Brain microvascular endothelial cell (primary cell): Measurements from ENCODE around the gene FLG.
"Not testable (repeated sequence)": the region's sequence is repeated elsewhere in the genome, so short reads cannot be mapped to it uniquely, and the experiment has no call there.

Experiments used
- DNase-seq: peaks from one replicate; pipeline ENCODE4 v3.0.0-alpha.2; 2020
- H3K27ac ChIP-seq: fragments of 250-450 bp; sonication (Bioruptor Pico); 2 replicates; pipeline ENCODE4 v1.5.1; 2020; ENCODE audit warnings: mild to moderate bottlenecking, moderate library complexity
- H3K27me3 ChIP-seq: fragments of 250-450 bp; sonication (Bioruptor Pico); replicated peaks from 2 replicates; pipeline ENCODE4 v1.5.1; 2020; ENCODE audit warnings: mild to moderate bottlenecking
- H3K36me3 ChIP-seq: fragments of 250-450 bp; sonication (Bioruptor Pico); replicated peaks from 2 replicates; pipeline ENCODE4 v1.5.1; 2020; ENCODE audit warnings: mild to moderate bottlenecking
- H3K4me3 ChIP-seq: 2 replicates; pipeline ENCODE4 v1.5.1; 2011; ENCODE audit warnings: low read depth, mild to moderate bottlenecking, control low read depth, low read length, moderate library complexity
- in situ Hi-C: cut with HindIII; loops from 2 replicates; pipeline ENCODE4 v1.10.0; 2017; ENCODE audit warnings: low sequenced_read_pairs, low pct_ligation_motif_present
- TF ChIP-seq, protein P1 (sequence below): IDR thresholded peaks from 2 replicates; pipeline ENCODE4 v1.5.1; 2011; ENCODE audit warnings: low read depth, mild to moderate bottlenecking, moderate library complexity, low read length, control low read depth, inconsistent platforms; ENCODE audit errors: missing control alignments

The FLG gene

DNA sequence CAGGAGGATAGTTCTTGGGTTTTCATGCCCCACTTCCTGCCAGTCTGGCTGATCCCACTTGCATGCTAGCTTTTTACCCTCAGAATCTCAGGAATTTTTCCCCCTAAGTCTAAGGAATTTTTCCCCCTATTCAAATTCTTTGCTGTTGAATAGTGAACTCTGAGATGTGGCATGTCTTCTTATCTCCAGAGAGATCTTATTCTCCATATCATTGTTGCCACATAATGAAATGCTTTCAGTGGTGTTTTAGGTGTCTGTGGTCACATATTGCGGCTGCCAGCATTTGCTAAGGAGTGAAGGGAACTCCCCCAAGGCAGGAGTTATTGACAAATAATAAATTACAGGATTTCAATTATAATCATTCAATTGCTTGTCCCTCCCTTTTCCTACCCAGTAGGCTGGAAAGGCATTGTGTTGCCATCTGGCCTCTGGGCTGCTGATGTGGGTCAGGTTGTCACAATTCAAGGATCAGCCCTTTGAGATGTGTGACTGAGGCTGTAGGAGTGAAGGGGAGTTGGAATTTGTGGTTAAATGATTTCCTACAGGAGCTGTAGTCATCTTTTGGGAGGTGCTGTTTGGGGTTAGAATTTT is 3.9 kb upstream of the FLG start:
- H3K27ac ChIP-seq, result no peak overlapping the region
- TF ChIP-seq, protein P1, sequence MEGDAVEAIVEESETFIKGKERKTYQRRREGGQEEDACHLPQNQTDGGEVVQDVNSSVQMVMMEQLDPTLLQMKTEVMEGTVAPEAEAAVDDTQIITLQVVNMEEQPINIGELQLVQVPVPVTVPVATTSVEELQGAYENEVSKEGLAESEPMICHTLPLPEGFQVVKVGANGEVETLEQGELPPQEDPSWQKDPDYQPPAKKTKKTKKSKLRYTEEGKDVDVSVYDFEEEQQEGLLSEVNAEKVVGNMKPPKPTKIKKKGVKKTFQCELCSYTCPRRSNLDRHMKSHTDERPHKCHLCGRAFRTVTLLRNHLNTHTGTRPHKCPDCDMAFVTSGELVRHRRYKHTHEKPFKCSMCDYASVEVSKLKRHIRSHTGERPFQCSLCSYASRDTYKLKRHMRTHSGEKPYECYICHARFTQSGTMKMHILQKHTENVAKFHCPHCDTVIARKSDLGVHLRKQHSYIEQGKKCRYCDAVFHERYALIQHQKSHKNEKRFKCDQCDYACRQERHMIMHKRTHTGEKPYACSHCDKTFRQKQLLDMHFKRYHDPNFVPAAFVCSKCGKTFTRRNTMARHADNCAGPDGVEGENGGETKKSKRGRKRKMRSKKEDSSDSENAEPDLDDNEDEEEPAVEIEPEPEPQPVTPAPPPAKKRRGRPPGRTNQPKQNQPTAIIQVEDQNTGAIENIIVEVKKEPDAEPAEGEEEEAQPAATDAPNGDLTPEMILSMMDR, result no peak
- no peak for DNase-seq
- in situ Hi-C loops, result no loop called here
- no peaks in the 10 kb centered on the region for H3K27me3 ChIP-seq
- H3K36me3 ChIP-seq, result no peaks in the 10 kb centered on the region
- H3K4me3 ChIP-seq, result no peak overlapping the region

DNA sequence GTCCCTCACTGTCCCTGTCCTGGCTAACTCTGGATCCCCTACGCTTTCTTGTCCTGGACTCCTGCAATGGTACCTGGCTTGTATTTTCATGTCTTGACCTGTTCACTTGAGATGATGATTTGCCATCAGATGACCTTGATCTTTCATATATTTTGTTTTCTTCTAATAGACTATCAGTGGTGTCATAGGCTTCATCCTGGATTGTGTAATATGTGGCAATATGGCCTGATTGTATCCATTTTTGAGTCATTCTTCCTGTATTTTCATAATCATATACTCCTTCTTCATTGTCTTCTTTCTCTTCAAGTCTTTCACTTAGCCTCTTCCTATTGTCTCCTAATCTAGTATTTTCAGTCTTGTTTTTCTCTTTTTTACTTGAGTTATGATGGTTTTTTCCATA is 11.1 kb downstream of the FLG start:
- H3K27ac ChIP-seq, result no peak overlapping the region
- in situ Hi-C loops, result no loop called here
- no peak for DNase-seq
- TF ChIP-seq, protein P1, result no peak
- H3K27me3 ChIP-seq, result no peaks in the 10 kb centered on the region
- no peak overlapping the region for H3K4me3 ChIP-seq
- H3K36me3 ChIP-seq, result no peaks in the 10 kb centered on the region

DNA sequence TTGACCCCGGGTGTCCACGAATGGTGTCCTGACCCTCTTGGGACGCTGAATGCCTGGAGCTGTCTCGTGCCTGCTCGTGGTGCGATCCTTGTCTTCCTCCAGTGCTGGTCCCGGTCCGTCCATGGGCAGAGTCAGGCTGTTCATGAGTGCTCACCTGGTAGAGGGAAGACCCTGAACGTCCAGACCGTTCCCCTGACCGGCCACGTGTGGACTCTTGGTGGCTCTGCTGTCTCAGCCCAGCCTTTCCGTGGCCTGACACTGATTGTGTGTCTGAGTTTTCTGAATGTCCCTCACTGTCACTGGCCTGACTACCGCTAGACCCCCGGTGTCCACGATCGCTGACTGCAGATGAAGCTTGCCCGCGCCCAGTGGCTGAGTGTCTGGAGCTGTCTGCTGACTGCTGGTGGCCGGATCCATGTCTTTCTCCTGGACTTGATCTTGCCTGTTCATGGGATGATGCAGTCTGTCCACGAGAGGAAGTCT is 11.7 kb downstream of the FLG start:
- Histone ChIP-seq H3K36me3 (no peaks in the 10 kb centered on the region), H3K27ac (no peak overlapping the region), H3K4me3 (no peak overlapping the region), H3K27me3 (no peaks in the 10 kb centered on the region)
- TF ChIP-seq, protein P1, result no peak
- in situ Hi-C loops, result no loop called here
- DNase-seq, result no peak

DNA sequence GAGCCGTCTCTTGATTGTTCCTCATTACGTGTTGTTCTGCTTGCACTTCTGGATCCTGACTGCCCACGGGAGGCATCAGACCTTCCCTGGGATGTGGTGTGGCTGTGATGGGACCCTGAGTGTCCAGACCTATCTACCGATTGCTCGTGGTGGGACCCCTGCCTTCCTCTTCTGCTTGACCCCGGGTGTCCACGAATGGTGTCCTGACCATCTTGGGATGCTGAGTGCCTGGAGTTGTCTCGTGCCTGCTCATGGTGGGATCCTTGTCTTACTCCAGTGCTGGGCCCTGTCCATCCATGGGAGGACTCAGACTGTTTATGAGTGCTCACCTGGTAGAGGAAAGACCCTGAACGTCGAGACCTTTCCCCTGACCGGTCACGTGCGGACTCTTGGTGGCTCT is 12.9 kb downstream of the FLG start:
- H3K27me3 ChIP-seq, in situ Hi-C loops: not testable (repeated sequence)

DNA sequence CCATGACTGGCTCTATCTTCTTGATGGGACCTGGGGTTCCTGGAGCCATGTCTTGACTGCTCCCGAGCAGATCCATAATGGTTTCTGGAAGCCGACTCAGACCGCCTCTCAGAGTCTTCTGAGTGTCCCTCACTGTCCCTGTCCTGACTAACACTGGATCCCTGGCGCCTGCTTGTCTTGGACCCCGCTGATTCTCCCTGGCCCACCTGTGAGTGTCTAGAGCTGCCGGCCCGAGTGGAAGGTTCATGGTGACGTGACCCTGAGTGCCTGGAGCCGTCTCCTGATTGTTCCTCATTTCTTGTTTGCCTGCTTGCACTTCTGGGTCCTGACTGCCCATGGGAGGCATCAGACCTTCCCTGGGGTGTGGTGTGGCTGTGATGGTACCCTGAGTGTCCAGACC is 15.1 kb downstream of the FLG start:
- in situ Hi-C loops, result no loop called here
- Histone ChIP-seq H3K4me3 (no peak overlapping the region), H3K36me3 (no peaks in the 10 kb centered on the region), H3K27me3 (no peaks in the 10 kb centered on the region), H3K27ac (no peak overlapping the region)
- TF ChIP-seq, protein P1, result no peak
- no peak for DNase-seq

More for the DNA sequence above, 12.9 kb downstream of the FLG start:
- H3K27ac ChIP-seq, H3K4me3 ChIP-seq, DNase-seq, H3K36me3 ChIP-seq: not testable (repeated sequence)

DNA sequence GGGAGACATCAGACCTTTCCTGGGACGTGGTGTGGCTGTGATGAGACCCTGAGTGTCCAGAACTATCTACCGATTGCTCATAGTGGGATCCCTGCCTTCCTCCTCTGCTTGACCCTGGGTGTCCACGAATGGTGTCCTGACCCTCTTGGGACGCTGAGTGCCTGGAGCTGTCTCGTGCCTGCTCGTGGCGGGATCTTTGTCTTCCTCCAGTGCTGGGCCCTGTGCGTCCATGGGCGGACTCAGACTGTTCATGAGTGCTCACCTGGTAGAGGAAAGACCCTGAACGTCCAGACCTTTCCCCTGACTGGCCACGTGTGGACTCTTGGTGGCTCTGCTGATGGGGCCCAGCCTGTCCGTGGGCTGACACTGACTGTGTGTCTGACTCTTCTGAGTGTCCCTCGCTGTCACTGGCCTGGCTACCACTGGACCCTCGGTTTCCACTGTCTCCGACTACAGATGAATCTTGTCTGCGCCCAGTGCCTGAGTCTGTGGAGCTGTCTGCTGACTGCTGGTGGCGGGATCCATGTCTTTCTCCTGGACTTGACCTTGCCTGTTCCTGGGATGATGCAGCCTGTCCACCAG is 15.6 kb downstream of the FLG start:
- DNase-seq, in situ Hi-C loops, H3K36me3 ChIP-seq, H3K4me3 ChIP-seq, H3K27me3 ChIP-seq, H3K27ac ChIP-seq: not testable (repeated sequence)

DNA sequence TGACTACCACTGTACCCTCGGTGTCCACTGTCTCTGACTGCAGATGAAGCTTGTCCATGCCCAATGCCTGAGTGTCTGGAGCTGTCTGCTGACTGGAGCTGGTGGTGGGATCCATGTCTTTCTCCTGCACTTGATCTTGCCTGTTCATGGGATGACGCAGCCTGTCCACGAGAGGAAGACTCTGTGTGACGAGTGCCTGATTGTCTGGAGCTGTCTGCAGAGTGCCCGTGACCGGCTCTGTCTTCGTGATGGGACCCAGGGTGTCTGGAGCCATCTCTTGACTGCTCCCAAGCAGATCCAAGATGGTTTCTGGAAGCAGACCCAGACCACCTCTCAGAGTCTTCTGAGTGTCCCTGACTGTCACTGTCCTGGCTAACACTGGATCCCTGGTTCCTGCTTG is 16.3 kb downstream of the FLG start:
- in situ Hi-C loops, result not testable (repeated sequence)

DNA sequence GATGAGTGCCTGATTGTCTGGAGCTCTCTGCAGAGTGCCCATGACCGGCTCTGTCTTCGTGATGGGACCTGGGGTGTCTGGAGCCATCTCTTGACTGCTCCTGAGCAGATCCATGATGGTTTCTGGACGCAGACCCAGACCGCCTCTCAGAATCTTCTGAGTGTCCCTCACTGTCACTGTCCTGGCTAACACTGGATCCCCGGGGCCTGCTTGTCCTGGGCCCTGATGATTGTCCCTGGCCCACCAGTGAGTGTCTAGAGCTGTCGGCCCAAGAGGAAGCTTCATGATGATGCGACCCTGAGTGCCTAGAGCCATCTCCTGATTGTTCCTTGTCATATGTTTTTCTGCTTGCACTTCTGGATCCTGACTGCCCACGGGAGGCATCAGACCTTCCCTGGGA is 17.1 kb downstream of the FLG start:
- in situ Hi-C loops, H3K4me3 ChIP-seq, H3K36me3 ChIP-seq, H3K27ac ChIP-seq, H3K27me3 ChIP-seq, DNase-seq: not testable (repeated sequence)

More for the DNA sequence above, 16.3 kb downstream of the FLG start:
- H3K27ac ChIP-seq, H3K36me3 ChIP-seq, H3K27me3 ChIP-seq, H3K4me3 ChIP-seq, DNase-seq: not testable (repeated sequence)

DNA sequence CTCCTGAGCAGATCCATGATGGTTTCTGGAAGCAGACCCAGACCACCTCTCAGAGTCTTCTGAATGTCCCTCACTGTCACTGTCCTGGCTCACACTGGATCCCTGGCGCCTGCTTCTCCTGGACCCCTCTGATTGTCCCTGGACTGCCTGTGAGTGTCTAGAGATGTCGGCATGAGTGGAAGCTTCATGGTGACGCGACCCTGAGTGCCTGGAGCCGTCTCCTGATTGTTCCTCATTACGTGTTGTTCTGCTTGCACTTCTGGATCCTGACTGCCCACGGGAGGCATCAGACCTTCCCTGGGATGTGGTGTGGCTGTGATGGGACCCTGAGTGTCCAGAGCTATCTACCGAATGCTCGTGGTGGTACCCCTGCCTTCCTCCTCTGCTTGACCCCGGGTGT is 18.9 kb downstream of the FLG start:
- H3K4me3 ChIP-seq, in situ Hi-C loops, H3K27me3 ChIP-seq, DNase-seq, H3K27ac ChIP-seq, H3K36me3 ChIP-seq: not testable (repeated sequence)

DNA sequence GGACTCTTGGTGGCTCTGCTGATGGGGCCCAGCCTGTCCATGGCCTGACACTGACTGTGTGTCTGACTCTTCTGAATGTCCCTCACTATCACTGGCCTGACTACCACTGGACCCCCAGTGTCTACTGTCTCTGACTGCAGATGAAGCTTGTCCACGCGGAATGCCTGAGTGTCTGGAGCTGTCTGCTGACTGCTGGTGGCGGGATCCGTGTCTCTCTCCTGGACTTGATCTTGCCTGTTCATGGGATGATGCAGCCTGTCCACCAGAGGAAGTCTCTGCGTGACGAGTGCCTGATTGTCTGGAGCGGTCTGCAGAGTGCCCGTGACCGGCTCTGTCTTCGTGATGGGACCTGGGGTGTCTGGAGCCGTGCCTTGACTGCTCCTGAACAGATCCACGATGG is 20.3 kb downstream of the FLG start:
- DNase-seq, H3K27me3 ChIP-seq, in situ Hi-C loops, H3K36me3 ChIP-seq, H3K27ac ChIP-seq, H3K4me3 ChIP-seq: not testable (repeated sequence)
